H9 (cell line): ENCODE data around the gene LNP1. TPM values are rescaled to one million over a fixed set of nuclear protein-coding genes. Genes with fewer than 3 reads are reported as not detected.
A peak's percentile ranks its signal among the peaks of the same experiment; 100 is the strongest.

ENCODE experiments used
- DNase-seq: peaks from one replicate; pipeline ENCODE4 v3.0.0-alpha.2; 2017
- H2AFZ ChIP-seq: one replicate; pipeline ENCODE4 v1.6.1; 2013; ENCODE audit warnings: mild to moderate bottlenecking, low read length, control low read depth, moderate library complexity
- H2AK5ac ChIP-seq: 2 replicates; pipeline ENCODE4 v1.6.1; 2013; ENCODE audit warnings: low read length, control low read depth, mixed read lengths; ENCODE audit not compliant: insufficient read length
- H2BK120ac ChIP-seq: one replicate; pipeline ENCODE4 v1.6.1; 2013; ENCODE audit warnings: low read depth, mild to moderate bottlenecking, low read length, control low read depth, inconsistent platforms; ENCODE audit not compliant: poor library complexity, severe bottlenecking
- H2BK12ac ChIP-seq: 2 replicates; pipeline ENCODE4 v1.6.1; 2013; ENCODE audit warnings: low read length, control low read depth, mixed read lengths, low read depth; ENCODE audit not compliant: insufficient read length
- H2BK15ac ChIP-seq: 2 replicates; pipeline ENCODE4 v1.6.1; 2013; ENCODE audit warnings: low read depth, low read length, control low read depth
- H2BK20ac ChIP-seq: one replicate; pipeline ENCODE4 v1.6.1; 2013; ENCODE audit warnings: low read depth, mild to moderate bottlenecking, low read length, control low read depth, inconsistent platforms; ENCODE audit not compliant: poor library complexity, severe bottlenecking
- H2BK5ac ChIP-seq: 2 replicates; pipeline ENCODE4 v1.6.1; 2013; ENCODE audit warnings: low read length, control low read depth, mixed read lengths; ENCODE audit not compliant: insufficient read length
- H3K14ac ChIP-seq: 2 replicates; pipeline ENCODE4 v1.6.1; 2013; ENCODE audit warnings: low read length, control low read depth; ENCODE audit not compliant: insufficient read depth
- H3K18ac ChIP-seq: 2 replicates; pipeline ENCODE4 v1.6.1; 2013; ENCODE audit warnings: low read depth, mild to moderate bottlenecking, mixed read lengths, low read length, control low read depth; ENCODE audit not compliant: insufficient read length
- H3K23ac ChIP-seq: 2 replicates; pipeline ENCODE4 v1.6.1; 2013; ENCODE audit warnings: low read length, control low read depth, mixed read lengths, low read depth; ENCODE audit not compliant: insufficient read length
- H3K23me2 ChIP-seq: 2 replicates; pipeline ENCODE4 v1.6.1; 2013; ENCODE audit warnings: low read depth, mild to moderate bottlenecking, mixed read lengths, low read length, control low read depth; ENCODE audit not compliant: insufficient read length, poor library complexity, severe bottlenecking
- H3K27ac ChIP-seq: 2 replicates; pipeline ENCODE4 v1.5.1; 2013; ENCODE audit warnings: low read length, control low read depth, mixed read lengths, low read depth; ENCODE audit not compliant: insufficient read length
- H3K27me3 ChIP-seq: 2 replicates; pipeline ENCODE4 v1.6.1; 2013; ENCODE audit warnings: low read length, control low read depth, inconsistent platforms; ENCODE audit not compliant: insufficient read depth
- H3K4ac ChIP-seq: 2 replicates; pipeline ENCODE4 v1.6.1; 2013; ENCODE audit warnings: low read depth, mild to moderate bottlenecking, control low read depth, inconsistent platforms, low read length, moderate library complexity
- H3K4me1 ChIP-seq: 2 replicates; pipeline ENCODE4 v1.6.1; 2013; ENCODE audit warnings: low read length, control low read depth, inconsistent platforms; ENCODE audit not compliant: insufficient read depth
- H3K4me2 ChIP-seq: 2 replicates; pipeline ENCODE4 v1.6.1; 2013; ENCODE audit warnings: low read length, control low read depth, mixed read lengths; ENCODE audit not compliant: insufficient read length, insufficient read depth
- H3K56ac ChIP-seq: 2 replicates; pipeline ENCODE4 v1.6.1; 2013; ENCODE audit warnings: low read depth, mild to moderate bottlenecking, mixed read lengths, low read length, control low read depth; ENCODE audit not compliant: insufficient read length
- H3K79me1 ChIP-seq: 2 replicates; pipeline ENCODE4 v1.6.1; 2013; ENCODE audit warnings: low read depth, mild to moderate bottlenecking, moderate library complexity, low read length, control low read depth, inconsistent platforms; ENCODE audit not compliant: insufficient read depth, poor library complexity, severe bottlenecking
- H3K79me2 ChIP-seq: 2 replicates; pipeline ENCODE4 v1.6.1; 2013; ENCODE audit warnings: low read length, control low read depth, inconsistent platforms; ENCODE audit not compliant: insufficient read depth
- H3K9ac ChIP-seq: 2 replicates; pipeline ENCODE4 v1.6.1; 2013; ENCODE audit warnings: low read length, control low read depth, mixed read lengths; ENCODE audit not compliant: insufficient read length; ENCODE audit errors: extremely low read depth
- H3K9me3 ChIP-seq: one replicate; pipeline ENCODE4 v1.6.1; 2013; ENCODE audit warnings: low read depth, low read length, inconsistent platforms; ENCODE audit not compliant: control insufficient read depth
- H3T11ph ChIP-seq: one replicate; pipeline ENCODE4 v1.6.1; 2013; ENCODE audit warnings: mild to moderate bottlenecking, low read length, control low read depth, inconsistent platforms
- H4K20me1 ChIP-seq: one replicate; pipeline ENCODE4 v1.6.1; 2013; ENCODE audit not compliant: control insufficient read depth, insufficient read length, insufficient read depth
- H4K5ac ChIP-seq: 2 replicates; pipeline ENCODE4 v1.6.1; 2013; ENCODE audit warnings: low read depth, mild to moderate bottlenecking, mixed read lengths, low read length, control low read depth; ENCODE audit not compliant: insufficient read length
- H4K8ac ChIP-seq: replicated peaks from 2 replicates; pipeline ENCODE4 v1.6.1; 2013; ENCODE audit warnings: low read length, control low read depth, mixed read lengths, low read depth; ENCODE audit not compliant: insufficient read length
- H4K91ac ChIP-seq: 2 replicates; pipeline ENCODE4 v1.6.1; 2013; ENCODE audit warnings: low read depth, mild to moderate bottlenecking, moderate library complexity, mixed read lengths, low read length, control low read depth; ENCODE audit not compliant: insufficient read length
- H3K27ac Mint-ChIP-seq, 3 experiments: 2 replicates in 2 of 3; 3 replicates in 1 of 3; pipeline ENCODE4 v1.8.0; 2020 to 2021; ENCODE audit warnings: mixed read lengths in 3 of 3, mild to moderate bottlenecking in 1 of 3, moderate library complexity in 1 of 3
- H3K27me3 Mint-ChIP-seq: 2 replicates; pipeline ENCODE4 v1.8.0; 2021; ENCODE audit warnings: low read depth, mild to moderate bottlenecking, moderate library complexity, mixed read lengths
- H3K36me3 Mint-ChIP-seq, 3 experiments: 2 replicates in 2 of 3; 3 replicates in 1 of 3; pipeline ENCODE4 v1.8.0; 2020 to 2021; ENCODE audit warnings: low read depth in 3 of 3, mixed read lengths in 3 of 3; ENCODE audit not compliant: insufficient read depth in 1 of 3
- H3K4me1 Mint-ChIP-seq, 2 experiments: 2 replicates each; pipeline ENCODE4 v1.8.0; 2020; ENCODE audit warnings: mixed read lengths in 2 of 2
- H3K4me3 Mint-ChIP-seq, 2 experiments: 2 replicates in 1 of 2; 3 replicates in 1 of 2; pipeline ENCODE4 v1.8.0; 2020 to 2021; ENCODE audit warnings: mild to moderate bottlenecking in 2 of 2, mixed read lengths in 2 of 2, moderate library complexity in 1 of 2
- H3K9me3 Mint-ChIP-seq, 2 experiments: 2 replicates in 1 of 2; 3 replicates in 1 of 2; pipeline ENCODE4 v1.8.0; 2020; ENCODE audit warnings: mild to moderate bottlenecking in 2 of 2, mixed read lengths in 2 of 2, moderate library complexity in 1 of 2
- CTCF ChIP-seq: fragments of 200-600 bp; sonication (generic); conservative IDR thresholded peaks from 3 replicates; pipeline ENCODE4 v1.8.0; 2021; ENCODE audit warnings: antibody characterized with exemption, mild to moderate bottlenecking
- WGBS: extraction: QIAGEN DNeasy Blood & Tissue Kit; methylation state at CpG from one replicate; pipeline ENCODE4 v1.1.7; 2013; ENCODE audit warnings: missing lambda C conversion rate, low lambda C conversion rate, mixed read lengths; ENCODE audit not compliant: insufficient read length; ENCODE audit errors: extremely low coverage; 5-methylcytosine and 5-hydroxymethylcytosine counted together
- total RNA-seq: library from RNA; stranded (reverse); gene quantifications from 2 replicates; pipeline ENCODE4 v1.2.1, GENCODE V29; 2021

LNP1 gene
- total RNA-seq, 1 experiment from 2014 or later, result 4.1 TPM

- Histone ChIP-seq H3K4me1 (no peaks in the 10 kb centered on the region), H3K14ac (peak within 1 kb of the TSS; percentile 92; the same call in 1 of the 2 replicates), H3K27ac (no peak within 1 kb of the TSS), H4K8ac (no peak within 1 kb of the TSS), H3T11ph (no peak within 1 kb of the TSS), H3K23ac (no peak within 1 kb of the TSS), H4K5ac (no peak within 1 kb of the TSS), H3K23me2 (peaks cover 4% of the 10 kb centered on the region), H3K9ac (peak within 1 kb of the TSS; percentile 66), H4K91ac (no peak within 1 kb of the TSS), H3K79me1 (no peaks in the 10 kb centered on the region), H2AFZ (peak within 1 kb of the TSS; percentile 43), H2BK5ac (no peak within 1 kb of the TSS), H3K27me3 (no peaks in the 10 kb centered on the region), H3K79me2 (no peaks in the 10 kb centered on the region), H2BK20ac (no peak within 1 kb of the TSS), H3K9me3 (no peaks in the 10 kb centered on the region), H2BK12ac (no peak within 1 kb of the TSS), H3K56ac (no peak within 1 kb of the TSS), H3K4me2 (peak within 1 kb of the TSS; percentile 90), H2BK15ac (no peak within 1 kb of the TSS), H4K20me1 (no peaks in the 10 kb centered on the region), H3K18ac (peak within 1 kb of the TSS; percentile 52), H2AK5ac (no peak within 1 kb of the TSS), H3K4ac (no peak within 1 kb of the TSS), H2BK120ac (no peak within 1 kb of the TSS)
- peak within 1 kb of the TSS; percentile 89 to 93 for H3K4me3 Mint-ChIP-seq
- no peaks in the 10 kb centered on the region; a peak in 3 of 5 replicates for H3K9me3 Mint-ChIP-seq
- peak within 1 kb of the TSS; percentile 62 to 94 (median 94) for H3K27ac Mint-ChIP-seq
- H3K36me3 Mint-ChIP-seq, result no peaks in the 10 kb centered on the region
- DNase-seq, result peak; percentile 97
- no CpG with 5 or more reads among the region's 56 CpGs for WGBS
- H3K4me1 Mint-ChIP-seq, result peaks cover 12 to 13% of the 10 kb centered on the region in 2 experiments
- no peak for TF ChIP-seq CTCF
- peaks cover 4% of the 10 kb centered on the region; the same call in 1 of the 2 replicates for H3K27me3 Mint-ChIP-seq
Observed at GRCh38 chr3:100492059-100493006, 91.0 kb downstream of the LNP1 start, which contains the start of gene TMEM45A. Gene TMEM45A, plus strand, starts transcription at chr3:100492619. Its CDS starts 62,593 bp downstream, at chr3:100555212.
